Measurements from ENCODE around the gene ZNF217. TPM values are rescaled to one million over a fixed set of nuclear protein-coding genes. Genes with fewer than 3 reads are reported as not detected.

The ZNF217 gene
- total and polyA plus RNA-seq, 2 donors (not counting 1 experiment from before 2014, with no cell fraction given) = 15.5 to 92.6 TPM

DNA sequence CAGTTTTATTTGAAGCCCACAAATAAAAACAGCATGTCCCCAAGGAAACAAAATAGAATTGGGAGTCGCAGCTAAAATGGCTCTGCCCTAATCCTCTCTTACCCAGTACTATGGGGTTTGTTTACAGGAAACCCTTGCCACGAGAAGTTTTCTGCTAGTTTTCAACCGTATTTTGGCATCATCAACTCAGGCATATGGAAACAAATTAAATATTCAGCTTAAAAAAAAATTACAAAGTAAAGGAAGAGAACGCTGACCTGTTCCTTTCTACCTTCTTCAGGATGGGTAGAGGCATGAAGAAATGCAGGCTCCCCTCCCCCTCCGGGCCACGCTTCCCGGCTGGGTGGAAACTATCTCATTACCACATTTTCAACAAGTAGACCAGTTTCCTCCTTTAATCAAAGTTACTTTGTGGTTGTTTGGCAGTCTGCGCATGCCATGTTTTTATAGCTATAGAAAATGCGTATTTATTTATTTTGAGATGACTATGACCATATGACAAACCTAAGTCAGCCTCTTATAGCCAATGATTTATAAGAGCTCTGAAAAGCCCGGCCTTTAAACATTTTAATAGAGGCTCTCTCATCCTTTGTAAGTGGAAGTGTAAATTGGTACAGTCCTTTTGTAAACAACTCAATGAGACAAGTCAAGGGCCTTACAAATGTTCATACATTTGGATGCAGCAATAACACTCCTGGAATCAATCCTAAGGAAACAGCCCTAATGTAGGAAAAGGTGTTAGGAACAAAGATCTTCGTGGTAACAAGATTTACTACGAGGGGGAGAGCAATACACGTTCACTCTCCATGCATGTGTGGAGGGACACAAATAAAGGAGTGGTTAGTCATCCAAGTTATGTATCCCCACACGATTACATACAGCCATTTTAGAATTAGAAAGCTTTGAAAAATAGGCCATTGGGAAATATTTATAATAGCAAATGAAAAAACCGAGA lies 16.1 kb upstream of the ZNF217 start:
- Mint-ChIP-seq H3K4me3 (peak overlapping the region; percentile 82), H3K27me3 (no peaks in the 10 kb centered on the region), H3K4me1 (peaks cover 34% of the 10 kb centered on the region), H3K9me3 (ENCODE audit: insufficient read depth) (no peaks in the 10 kb centered on the region), H3K27ac (peak overlapping the region; percentile 91)
- intact Hi-C loops (cut with micrococcal nuclease) = loop anchor here (2.0 kb wide), 2 partner anchors 13 to 33 kb away; no protein-coding TSS in a partner anchor
- POLR2A ChIA-PET = interaction anchor here (0.5 to 1.5 kb wide), 6 partner anchors 12 to 1036 kb away, joined by 3 to 11 read pairs (median 6); no protein-coding TSS in a partner anchor
- H3K9me3 ChIP-seq (ENCODE audit: control extremely low read depth in 1 of 3, control insufficient read depth in 2 of 3, insufficient read depth in 1 of 3, low read length in 2 of 3) = peaks cover 0 to 10% (median 0%) of the 10 kb centered on the region in 3 donors
- no peaks in the 10 kb centered on the region for H3K36me3 ChIP-seq (replicated peaks in 1 of 2; ENCODE audit: control extremely low read depth in 1 of 2, control insufficient read depth in 1 of 2, extremely low read depth in 1 of 2, insufficient read depth in 2 of 2, low read length in 1 of 2)
- peak overlapping the region; percentile 56 for H3K9ac ChIP-seq (ENCODE audit: low read length)
- H3K4me1 ChIP-seq (ENCODE audit: control insufficient read depth in 2 of 2, insufficient read depth in 2 of 2, low read length in 2 of 2) = peaks cover 28% of the 10 kb centered on the region in 2 donors
- no peaks in the 10 kb centered on the region for H4K20me1 ChIP-seq (ENCODE audit: control insufficient read depth, insufficient read depth, low read length, poor library complexity, severe bottlenecking)
- H3K27ac ChIP-seq (ENCODE audit: low read length in 2 of 2) = peak overlapping the region; percentile 47 to 80
- H3K79me2 ChIP-seq (ENCODE audit: control insufficient read depth, insufficient read depth, low read length) = peaks cover 7% of the 10 kb centered on the region
- CTCF ChIA-PET = interaction anchor here (0.6 to 1.8 kb wide), 17 partner anchors 11 to 458 kb away, joined by 3 to 9 read pairs (median 3); no protein-coding TSS in a partner anchor
- ATAC-seq (ENCODE audit: low read depth) (peak; percentile 61), DNase-seq (peak; percentile 56)
- peak overlapping the region; percentile 71 for H3K4me2 ChIP-seq (replicated peaks; ENCODE audit: low read depth, low read length, poor library complexity, severe bottlenecking)
- TF ChIP-seq, protein P1, sequence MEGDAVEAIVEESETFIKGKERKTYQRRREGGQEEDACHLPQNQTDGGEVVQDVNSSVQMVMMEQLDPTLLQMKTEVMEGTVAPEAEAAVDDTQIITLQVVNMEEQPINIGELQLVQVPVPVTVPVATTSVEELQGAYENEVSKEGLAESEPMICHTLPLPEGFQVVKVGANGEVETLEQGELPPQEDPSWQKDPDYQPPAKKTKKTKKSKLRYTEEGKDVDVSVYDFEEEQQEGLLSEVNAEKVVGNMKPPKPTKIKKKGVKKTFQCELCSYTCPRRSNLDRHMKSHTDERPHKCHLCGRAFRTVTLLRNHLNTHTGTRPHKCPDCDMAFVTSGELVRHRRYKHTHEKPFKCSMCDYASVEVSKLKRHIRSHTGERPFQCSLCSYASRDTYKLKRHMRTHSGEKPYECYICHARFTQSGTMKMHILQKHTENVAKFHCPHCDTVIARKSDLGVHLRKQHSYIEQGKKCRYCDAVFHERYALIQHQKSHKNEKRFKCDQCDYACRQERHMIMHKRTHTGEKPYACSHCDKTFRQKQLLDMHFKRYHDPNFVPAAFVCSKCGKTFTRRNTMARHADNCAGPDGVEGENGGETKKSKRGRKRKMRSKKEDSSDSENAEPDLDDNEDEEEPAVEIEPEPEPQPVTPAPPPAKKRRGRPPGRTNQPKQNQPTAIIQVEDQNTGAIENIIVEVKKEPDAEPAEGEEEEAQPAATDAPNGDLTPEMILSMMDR (IDR thresholded peaks at IDR 0.05) = no peak
- peak overlapping the region; percentile 7 to 58 (median 45) for H3K4me3 ChIP-seq (ENCODE audit: control extremely low read depth in 1 of 5, extremely low read depth in 1 of 5, insufficient read depth in 1 of 5, low read depth in 2 of 5, low read length in 4 of 5)
- WGBS (ENCODE audit: insufficient coverage) = no CpG with 5 or more reads among the region's 15 CpGs
- H2AFZ ChIP-seq (ENCODE audit: insufficient read depth, low read depth, low read length, poor library complexity, severe bottlenecking) = peak overlapping the region; percentile 64
- H3K27me3 ChIP-seq (replicated peaks in 1 of 4; ENCODE audit: control extremely low read depth in 1 of 4, control insufficient read depth in 3 of 4, insufficient read depth in 4 of 4, low read length in 3 of 4) = no peaks in the 10 kb centered on the region

All from B cell (primary cell).